Measurements from ENCODE around the gene CKB.
"Not testable (repeated sequence)": the region's sequence is repeated elsewhere in the genome, so short reads cannot be mapped to it uniquely, and the experiment has no call there.

Gene CKB

GRCh38 chr14:103525430-103526246, 3.0 kb upstream of the CKB start:
- FAIRE-seq = not testable (repeated sequence)

GRCh38 chr14:103524002-103524935, 1.6 kb upstream of the CKB start:
- no peak for FAIRE-seq

DNA sequence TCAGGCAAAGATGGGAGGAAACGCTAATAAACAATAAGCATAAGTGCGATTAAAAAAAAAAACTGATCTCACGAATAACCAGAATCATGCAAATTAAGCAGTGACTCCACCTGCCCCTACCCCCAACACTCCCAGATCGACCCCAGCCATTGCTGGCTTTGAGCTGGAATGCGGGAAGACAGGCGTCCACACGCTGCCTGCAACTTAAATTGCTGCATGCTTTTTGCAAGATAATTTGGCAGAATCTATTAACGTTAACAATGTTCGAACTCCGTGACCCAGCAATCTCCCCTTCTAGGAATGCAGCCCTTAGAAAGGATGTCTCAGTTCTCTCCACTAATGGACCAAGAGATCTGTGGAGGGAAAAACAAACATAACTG, 935 bp upstream of the CKB start:
- no peak for FAIRE-seq

DNA sequence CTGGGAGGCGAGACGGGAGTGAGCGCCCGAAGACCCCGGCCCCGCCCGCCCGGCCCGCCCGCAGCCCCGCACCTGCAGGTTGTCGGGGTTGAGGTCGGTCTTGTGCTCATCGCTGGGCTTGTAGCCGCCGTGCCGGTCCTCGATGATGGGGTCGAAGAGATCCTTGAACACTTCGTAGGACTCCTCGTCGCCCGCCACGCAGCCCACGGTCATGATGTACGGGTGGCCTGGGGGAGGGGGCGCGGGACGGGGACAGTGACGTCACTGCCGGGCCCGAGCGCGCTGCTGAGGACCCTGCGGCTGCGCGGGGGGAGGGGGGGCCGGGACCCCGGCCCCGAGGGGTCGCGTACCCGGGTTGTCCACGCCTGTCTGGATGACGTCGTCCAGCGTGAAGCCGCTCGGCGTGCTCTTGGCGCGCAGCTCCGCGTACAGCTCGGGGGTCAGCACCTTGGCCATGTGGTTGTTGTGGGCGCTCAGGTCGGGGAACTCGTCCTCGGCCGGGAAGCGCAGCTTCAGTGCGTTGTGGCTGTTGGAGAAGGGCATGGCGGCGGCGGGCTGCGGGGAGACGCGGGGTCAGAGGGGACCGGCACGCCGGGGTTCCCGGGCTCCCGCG, 573 bp downstream of the CKB start:
- no peak for FAIRE-seq

DNA sequence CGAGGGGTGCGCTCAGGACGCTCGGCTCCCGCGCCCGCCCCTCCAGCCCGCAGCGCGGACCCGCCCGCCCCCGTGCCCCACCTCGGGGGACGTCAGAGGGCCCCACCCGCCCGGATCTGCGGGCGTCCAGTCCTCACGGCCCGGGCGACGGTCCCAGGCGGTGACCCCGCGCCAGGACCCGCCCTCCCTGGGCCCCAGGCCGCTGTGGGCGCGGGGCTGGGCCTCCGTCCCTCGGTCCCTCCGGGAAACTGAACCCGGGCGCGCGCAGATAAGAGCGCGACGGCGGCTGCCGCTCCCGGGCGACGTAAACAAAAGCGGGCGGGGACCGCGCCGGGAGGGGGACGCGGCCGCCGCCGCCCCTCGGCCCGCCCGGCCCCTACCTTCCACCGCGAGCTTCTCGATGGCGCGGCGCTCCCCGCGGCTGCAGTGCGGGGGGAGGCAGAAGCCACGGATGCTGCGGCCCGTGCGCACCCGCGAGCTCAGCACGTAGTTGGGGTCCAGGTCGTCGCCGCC, 1.1 kb downstream of the CKB start:
- no peak for FAIRE-seq

DNA sequence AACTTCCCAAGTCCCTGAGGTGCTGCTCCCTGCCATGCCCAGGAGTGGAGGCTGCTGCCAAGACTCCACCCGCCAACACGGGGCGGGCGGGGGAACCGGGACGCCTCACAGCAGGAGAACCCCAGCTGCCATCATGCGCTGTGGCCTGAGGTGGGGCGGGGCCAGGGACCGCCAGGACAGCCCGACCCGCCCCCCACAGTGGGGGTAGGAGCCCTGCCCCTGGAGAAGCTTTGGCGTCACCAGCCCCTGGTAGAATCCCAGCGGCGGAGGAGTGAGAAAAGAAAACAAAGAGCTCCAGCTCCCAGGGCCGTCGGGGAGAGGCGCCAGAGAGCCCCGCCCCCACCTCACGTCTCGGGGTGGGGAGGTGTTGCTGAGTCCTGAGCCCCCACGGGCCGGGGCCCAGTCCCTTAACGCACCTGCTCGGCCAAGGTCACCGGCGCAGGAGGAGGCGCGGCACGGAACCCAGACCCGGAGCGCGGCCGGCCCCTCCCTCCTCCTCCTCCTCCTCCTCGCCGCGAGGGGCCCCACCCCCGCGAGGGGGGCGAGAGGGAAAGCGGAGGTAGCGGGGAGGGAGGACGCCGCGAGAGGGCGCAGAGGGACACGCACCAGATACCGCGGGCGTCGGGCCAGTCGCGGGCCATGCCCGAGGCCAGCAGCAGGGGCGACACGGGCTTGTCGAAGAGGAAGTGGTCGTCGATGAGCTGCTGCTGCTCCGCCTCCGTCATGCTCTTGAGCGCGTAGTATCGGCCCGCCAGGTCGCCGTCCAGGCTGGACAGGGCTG, 1.8 kb downstream of the CKB start:
- no peak for FAIRE-seq

- no peak for FAIRE-seq
These were observed 2.4 kb downstream of the CKB start for GRCh38 chr14:103520269-103520656.

DNA sequence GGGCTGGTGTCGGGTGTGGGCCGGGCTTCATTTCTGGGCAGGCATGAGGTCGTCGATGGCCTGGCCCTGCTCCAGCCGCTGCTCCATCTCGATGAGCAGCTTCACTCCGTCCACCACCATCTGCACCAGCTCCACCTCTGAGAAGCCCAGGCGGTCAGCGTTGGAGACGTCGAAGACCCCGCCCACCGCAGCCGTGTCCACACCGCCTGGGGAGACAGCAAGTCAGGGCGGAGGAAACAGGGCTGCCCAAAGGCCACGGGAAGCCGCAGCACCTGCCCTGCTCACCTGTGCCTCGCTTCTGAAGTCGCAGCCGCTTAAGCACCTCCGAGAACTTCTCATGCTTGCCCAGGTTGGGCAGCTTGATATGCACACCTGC, 2.8 kb downstream of the CKB start:
- FAIRE-seq = no peak

DNA sequence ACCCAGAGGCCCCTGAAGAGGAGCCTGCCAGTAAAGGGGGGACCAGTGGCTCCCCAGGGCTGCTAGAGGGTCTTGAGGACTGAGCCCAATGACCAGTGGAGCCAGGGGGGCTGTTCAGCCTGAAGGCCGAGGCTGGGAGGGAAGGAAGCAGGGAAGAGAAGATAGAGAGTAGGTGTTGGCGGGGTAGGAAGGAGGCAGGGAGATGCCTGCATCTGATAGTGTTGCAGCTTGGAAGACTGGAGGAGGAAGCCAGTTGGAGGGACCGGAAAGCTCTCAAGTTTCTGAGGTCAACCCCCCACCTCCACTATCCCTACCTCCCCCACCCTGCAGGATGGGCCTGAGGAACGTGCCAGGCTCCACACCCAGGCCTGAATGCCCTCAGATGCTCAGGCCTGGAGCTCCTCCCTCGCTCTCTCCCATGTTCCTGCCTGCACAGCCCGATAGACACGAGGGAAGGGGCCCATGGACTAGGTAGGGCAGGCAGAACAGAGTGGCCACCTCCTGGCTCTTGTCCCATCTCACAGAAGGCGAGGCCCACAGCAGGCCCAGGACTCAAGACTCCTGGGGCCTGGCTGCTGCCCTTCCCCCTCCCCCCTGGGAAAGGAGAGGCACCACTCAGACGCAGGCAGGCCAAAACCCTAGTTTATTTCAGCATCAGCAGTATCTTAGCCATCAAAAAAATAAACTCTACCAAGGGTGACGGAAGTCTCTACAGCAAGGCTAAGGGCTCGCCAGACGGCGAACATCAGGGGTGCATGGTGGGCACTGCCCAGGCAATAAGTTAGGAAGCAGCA, 3.4 kb downstream of the CKB start:
- FAIRE-seq = no peak

- no peak for FAIRE-seq
These were observed 4.1 kb downstream of the CKB start for GRCh38 chr14:103518422-103519042.

DNA sequence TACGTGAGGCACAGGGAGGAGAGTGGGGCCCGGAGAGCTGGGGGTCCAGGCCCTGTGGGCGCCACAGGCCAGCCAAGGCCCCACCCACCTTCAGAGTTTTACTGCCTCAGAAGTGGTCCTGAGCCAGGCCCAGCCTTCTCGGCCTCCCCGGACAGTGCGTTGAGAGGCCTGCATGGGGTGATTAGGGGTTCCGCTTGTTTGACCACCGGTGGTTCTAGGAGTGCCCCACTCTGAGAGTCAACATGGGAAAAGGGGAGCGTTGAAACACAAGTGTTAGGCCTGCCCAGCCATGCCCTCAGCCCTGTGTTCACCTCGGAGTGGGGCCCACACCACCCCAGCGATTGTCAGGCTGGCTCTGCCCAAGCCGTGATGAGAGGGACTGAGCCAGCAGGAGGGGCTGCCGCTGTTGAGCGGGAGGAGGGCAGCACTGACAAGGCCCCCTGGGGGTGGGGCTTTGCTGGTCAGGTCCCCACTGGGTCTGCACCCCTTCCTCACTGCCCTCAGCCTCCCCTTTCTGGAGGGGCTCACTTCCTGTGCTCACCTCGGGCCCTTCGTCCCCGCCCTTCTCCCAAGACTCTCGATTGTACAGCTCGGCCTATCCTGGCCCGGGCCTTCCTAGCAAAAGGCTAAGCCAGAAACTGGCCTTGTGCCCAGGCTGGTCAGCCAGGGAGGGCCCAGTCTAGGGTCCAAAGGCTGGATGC, 4.8 kb downstream of the CKB start:
- FAIRE-seq = no peak

DNA sequence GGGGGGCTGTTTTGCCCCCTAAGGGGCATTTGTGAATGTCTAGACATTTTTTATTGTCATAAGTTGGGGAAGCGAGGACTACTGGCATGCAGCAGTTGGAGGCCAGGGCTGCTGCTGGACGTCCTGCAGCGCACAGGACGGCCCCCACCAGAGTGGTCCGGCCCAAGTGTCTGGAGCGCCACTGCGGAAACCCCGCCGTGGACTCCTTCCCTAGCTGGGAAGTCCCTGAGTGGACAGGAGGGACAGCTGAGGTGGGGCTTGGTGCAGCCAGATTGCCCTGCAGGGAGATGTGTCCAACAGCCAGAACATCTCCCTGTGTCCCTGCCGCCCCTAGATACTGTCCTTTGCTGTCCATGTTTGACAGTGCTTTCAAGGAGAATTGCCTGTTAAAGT, 5.5 kb downstream of the CKB start:
- FAIRE-seq = no peak

- no peak for FAIRE-seq
These were observed 6.0 kb downstream of the CKB start for GRCh38 chr14:103516426-103517173.

- FAIRE-seq = no peak
These were observed 7.8 kb downstream of the CKB start for GRCh38 chr14:103514596-103515421.

- FAIRE-seq = no peak
These were observed 9.7 kb downstream of the CKB start for GRCh38 chr14:103512701-103513611.

GRCh38 chr14:103512180-103512579, 10.4 kb downstream of the CKB start:
- not testable (repeated sequence) for FAIRE-seq
